Endothelial cell of umbilical vein (primary cell): ENCODE results near the gene ZDHHC14. TPM values are rescaled to one million over a fixed set of nuclear protein-coding genes. Genes with fewer than 3 reads are reported as not detected.

ENCODE experiments used
- BruUV-seq: library from RNA; stranded (reverse); fragments of 400-500 nt; replicated peaks from 2 replicates; lab custom pipeline; 2021; lab: Mats Ljungman, UMichigan
- CTCF ChIA-PET: fragments of 300-600, 350-600 bp; sonication (Branson Sonifier 250); formaldehyde crosslinking; loops from one replicate; lab custom pipeline; 2021; ENCODE audit warnings: antibody characterized with exemption, inconsistent platforms; lab: Charles Lee
- POLR2A ChIA-PET: fragments of 300-600, 350-600 bp; sonication (Branson Sonifier 250); formaldehyde crosslinking; loops from one replicate; lab custom pipeline; 2021; ENCODE audit warnings: antibody characterized with exemption, inconsistent platforms; lab: Charles Lee
- DNase-seq: peaks from one replicate; pipeline ENCODE4 v3.0.0-alpha.2; 2011; ENCODE audit warnings: low read depth, low spot score
- FAIRE-seq: peaks from 2 replicates; lab custom pipeline; 2011; peaks lifted over from hg19 to GRCh38; lab: Jason Lieb, UNC
- H2AFZ ChIP-seq: 2 replicates; pipeline ENCODE4 v1.6.0; 2012; ENCODE audit warnings: low read depth, low read length, control low read depth, inconsistent platforms
- H3K27ac ChIP-seq: 2 replicates; pipeline ENCODE4 v1.5.1; 2011; ENCODE audit warnings: low read depth, mild to moderate bottlenecking, control low read depth, low read length, moderate library complexity; ENCODE audit not compliant: insufficient read depth
- H3K27me3 ChIP-seq, 2 experiments: 2 replicates each; pipeline versions ENCODE4 v1.6.0 to v1.6.1; 2011; ENCODE audit warnings: low read length in 2 of 2, mixed read lengths in 1 of 2; ENCODE audit not compliant: control insufficient read depth in 2 of 2, insufficient read depth in 2 of 2
- H3K36me3 ChIP-seq, 2 experiments: 2 replicates in 1 of 2; 3 replicates in 1 of 2; pipeline ENCODE4 v1.5.1; 2011; ENCODE audit warnings: low read length in 2 of 2, mild to moderate bottlenecking in 1 of 2, moderate library complexity in 1 of 2; ENCODE audit not compliant: control insufficient read depth in 2 of 2, insufficient read depth in 2 of 2; ENCODE audit errors: extremely low read depth in 1 of 2
- H3K4me1 ChIP-seq: 3 replicates; pipeline ENCODE4 v1.5.1; 2011; ENCODE audit warnings: mild to moderate bottlenecking, low read length; ENCODE audit not compliant: control insufficient read depth, insufficient read depth; ENCODE audit errors: extremely low read depth
- H3K4me2 ChIP-seq: 2 replicates; pipeline ENCODE4 v1.6.1; 2011; ENCODE audit warnings: low read length, control low read depth, mixed read lengths; ENCODE audit not compliant: insufficient read depth
- H3K4me3 ChIP-seq, 3 experiments: fragments of 200-600 bp in 1 of 3; sonication (generic), shearing (Covaris generic) in 1 of 3; replicated peaks in 1 of 3; 2 replicates each; pipeline ENCODE4 v1.5.1; 2011 to 2016; ENCODE audit warnings: control low read depth in 3 of 3, low read length in 3 of 3, mild to moderate bottlenecking in 2 of 3, inconsistent platforms in 1 of 3, low read depth in 1 of 3, moderate library complexity in 1 of 3; ENCODE audit not compliant: insufficient read depth in 1 of 3
- H3K79me2 ChIP-seq: 2 replicates; pipeline ENCODE4 v1.6.0; 2012; ENCODE audit warnings: low read length, inconsistent platforms; ENCODE audit not compliant: control insufficient read depth, insufficient read depth
- H3K9ac ChIP-seq: replicated peaks from 2 replicates; pipeline ENCODE3; 2011; ENCODE audit warnings: low read length, control low read depth; ENCODE audit not compliant: insufficient read depth; ENCODE audit errors: extremely low read depth
- H3K9me1 ChIP-seq: replicated peaks from 3 replicates; pipeline ENCODE4 v1.6.0; 2011; ENCODE audit warnings: mild to moderate bottlenecking, low read length; ENCODE audit not compliant: control insufficient read depth, insufficient read depth; ENCODE audit errors: extremely low read depth
- H3K9me3 ChIP-seq: replicated peaks from 2 replicates; pipeline ENCODE4 v1.5.1; 2012; ENCODE audit warnings: low read length, inconsistent platforms; ENCODE audit not compliant: control insufficient read depth, insufficient read depth
- H4K20me1 ChIP-seq: replicated peaks from 2 replicates; pipeline ENCODE3; 2011; ENCODE audit warnings: mild to moderate bottlenecking, low read length; ENCODE audit not compliant: control insufficient read depth, insufficient read depth; ENCODE audit errors: extremely low read depth
- EZH2 ChIP-seq: IDR thresholded peaks from 2 replicates; pipeline ENCODE4 v1.6.1; 2012; ENCODE audit warnings: borderline replicate concordance, low read depth, mild to moderate bottlenecking, moderate library complexity, low read length, inconsistent platforms; ENCODE audit not compliant: severe bottlenecking
- FOS ChIP-seq: IDR thresholded peaks from 2 replicates; pipeline ENCODE4 v1.6.1; 2011; ENCODE audit warnings: mild to moderate bottlenecking, low read length, moderate library complexity, borderline replicate concordance; ENCODE audit not compliant: insufficient read depth
- GATA2 ChIP-seq: IDR thresholded peaks from 2 replicates; pipeline ENCODE4 v1.7.0; 2011; ENCODE audit warnings: low read depth, mild to moderate bottlenecking, moderate library complexity, mixed read lengths, low read length; ENCODE audit not compliant: insufficient read length, insufficient read depth
- JUN ChIP-seq: IDR thresholded peaks from 2 replicates; pipeline ENCODE4 v1.6.1; 2011; ENCODE audit warnings: borderline replicate concordance, low read depth; ENCODE audit not compliant: insufficient read length, insufficient read depth
- MYC ChIP-seq: IDR thresholded peaks from one replicate; pipeline ENCODE4 v1.6.1; 2011; ENCODE audit warnings: mild to moderate bottlenecking, low read depth, low read length
- POLR2A ChIP-seq: IDR thresholded peaks from 2 replicates; pipeline ENCODE4 v1.6.1; 2012; ENCODE audit warnings: low read depth, mild to moderate bottlenecking, control low read depth, low read length
- POLR2AphosphoS5 ChIP-seq: IDR thresholded peaks from 2 replicates; pipeline ENCODE4 v1.6.1; 2012; ENCODE audit warnings: low read depth, mild to moderate bottlenecking, control low read depth, low read length, moderate library complexity; ENCODE audit not compliant: insufficient read depth
- dilution Hi-C: fragments of 300-500 bp; cut with MboI; formaldehyde crosslinking; loops from one replicate; pipeline ENCODE4 v1.15.0; 2019; ENCODE audit warnings: low sequenced_read_pairs; ENCODE audit not compliant: extremely low pct_ligation_motif_present
- intact Hi-C: fragments of 100-400 bp; cut with micrococcal nuclease; formaldehyde crosslinking; loops from one replicate; pipeline ENCODE4 v1.10.0; 2022
- polyA plus RNA-seq, 4 experiments: library from polyadenylated mRNA; depleted of rRNA in 3 of 4; stranded (reverse) in 3 of 4; unstranded in 1 of 4; fragments of >200 nt; gene quantifications; 2 replicates each; pipeline versions ENCODE4 v1.2.1 to v1.2.3, GENCODE V29; 2011 to 2012; ENCODE audit warnings: missing spikeins in 1 of 4
- total RNA-seq: library from RNA; stranded (reverse); gene quantifications from 2 replicates; pipeline ENCODE4 v1.2.3, GENCODE V29; 2021
- TF ChIP-seq, protein P1 (sequence below), 2 donors: IDR thresholded peaks; 1 replicate in 1 of 2; 2 replicates in 1 of 2; pipeline ENCODE4 v1.5.1; 2011; ENCODE audit warnings: low read length in 2 of 2, mild to moderate bottlenecking in 2 of 2, moderate library complexity in 2 of 2, control low read depth in 1 of 2, inconsistent platforms in 1 of 2, low read depth in 1 of 2; ENCODE audit not compliant: insufficient read depth in 1 of 2; ENCODE audit errors: extremely low read depth in 1 of 2
- TF ChIP-seq, protein P2 (sequence below): IDR thresholded peaks from 2 replicates; pipeline ENCODE4 v1.6.1; 2011; ENCODE audit not compliant: insufficient read depth, insufficient read length

The ZDHHC14 gene
- total and polyA plus RNA-seq, 2 donors (not counting 3 experiments of a cell fraction or from before 2014, with no cell fraction given), result 23.0 to 25.6 TPM

DNA sequence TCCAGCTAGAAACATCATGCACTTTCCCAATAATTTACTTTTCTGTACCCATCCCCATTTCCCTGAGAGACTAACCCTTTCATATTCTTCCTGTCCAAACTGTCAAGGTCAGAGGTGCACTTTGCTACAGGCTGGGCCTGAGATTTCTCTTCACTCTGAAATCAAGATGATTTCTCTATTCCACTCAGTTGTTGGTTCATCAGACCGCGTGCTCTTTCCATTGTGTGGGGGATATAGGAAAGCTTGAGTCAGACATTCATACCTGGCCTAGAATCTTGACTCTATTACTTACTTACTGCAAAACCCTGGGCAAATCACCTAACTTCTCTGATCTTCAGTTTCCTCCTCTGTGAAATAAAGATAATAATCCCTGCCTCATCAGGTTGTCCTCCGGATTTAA, 4.7 kb upstream of the ZDHHC14 start:
- no peaks in the 10 kb centered on the region for H3K9me3 ChIP-seq
- no peak overlapping the region for H3K4me3 ChIP-seq
- intact Hi-C loops, result no loop called here
- no peaks in the 10 kb centered on the region for H4K20me1 ChIP-seq
- CTCF ChIA-PET, result interaction anchor here (1.6 kb wide), 1 partner anchor 61 kb away, joined by 5 read pairs; no protein-coding TSS in a partner anchor
- H3K4me1 ChIP-seq, result peaks cover 4% of the 10 kb centered on the region
- TF ChIP-seq MYC (no peak), JUN (no peak), POLR2AphosphoS5 (no peak), GATA2 (no peak), POLR2A (no peak), EZH2 (no peak), FOS (no peak)
- TF ChIP-seq, protein P1, sequence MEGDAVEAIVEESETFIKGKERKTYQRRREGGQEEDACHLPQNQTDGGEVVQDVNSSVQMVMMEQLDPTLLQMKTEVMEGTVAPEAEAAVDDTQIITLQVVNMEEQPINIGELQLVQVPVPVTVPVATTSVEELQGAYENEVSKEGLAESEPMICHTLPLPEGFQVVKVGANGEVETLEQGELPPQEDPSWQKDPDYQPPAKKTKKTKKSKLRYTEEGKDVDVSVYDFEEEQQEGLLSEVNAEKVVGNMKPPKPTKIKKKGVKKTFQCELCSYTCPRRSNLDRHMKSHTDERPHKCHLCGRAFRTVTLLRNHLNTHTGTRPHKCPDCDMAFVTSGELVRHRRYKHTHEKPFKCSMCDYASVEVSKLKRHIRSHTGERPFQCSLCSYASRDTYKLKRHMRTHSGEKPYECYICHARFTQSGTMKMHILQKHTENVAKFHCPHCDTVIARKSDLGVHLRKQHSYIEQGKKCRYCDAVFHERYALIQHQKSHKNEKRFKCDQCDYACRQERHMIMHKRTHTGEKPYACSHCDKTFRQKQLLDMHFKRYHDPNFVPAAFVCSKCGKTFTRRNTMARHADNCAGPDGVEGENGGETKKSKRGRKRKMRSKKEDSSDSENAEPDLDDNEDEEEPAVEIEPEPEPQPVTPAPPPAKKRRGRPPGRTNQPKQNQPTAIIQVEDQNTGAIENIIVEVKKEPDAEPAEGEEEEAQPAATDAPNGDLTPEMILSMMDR (IDR thresholded peaks at IDR 0.05; ENCODE audit: extremely low read depth in 1 of 2, insufficient read depth in 1 of 2, low read depth in 1 of 2, low read length in 2 of 2), result no peak
- TF ChIP-seq, protein P2, sequence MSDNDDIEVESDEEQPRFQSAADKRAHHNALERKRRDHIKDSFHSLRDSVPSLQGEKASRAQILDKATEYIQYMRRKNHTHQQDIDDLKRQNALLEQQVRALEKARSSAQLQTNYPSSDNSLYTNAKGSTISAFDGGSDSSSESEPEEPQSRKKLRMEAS, result no peak
- peaks cover 0 to under 1% of the 10 kb centered on the region in 2 experiments for H3K27me3 ChIP-seq
- no peaks in the 10 kb centered on the region for H3K36me3 ChIP-seq
- no peak overlapping the region for H3K27ac ChIP-seq
- no peaks in the 10 kb centered on the region for H3K9me1 ChIP-seq
- FAIRE-seq (no peak), DNase-seq (no peak)
- POLR2A ChIA-PET, result no interaction called here
- BruUV-seq, result no TSS peak
- no peak overlapping the region for H3K4me2 ChIP-seq
- dilution Hi-C loops, result no loop called here
- no peaks in the 10 kb centered on the region for H3K79me2 ChIP-seq
- no peak overlapping the region for H3K9ac ChIP-seq
- H2AFZ ChIP-seq, result no peak overlapping the region
